Measurements from ENCODE around the gene ABTB2. TPM values are rescaled to one million over a fixed set of nuclear protein-coding genes. Genes with fewer than 3 reads are reported as not detected.

Gene ABTB2
- total RNA-seq, 2 experiments from 2014 or later = 0.06 to 0.09 TPM

DNA sequence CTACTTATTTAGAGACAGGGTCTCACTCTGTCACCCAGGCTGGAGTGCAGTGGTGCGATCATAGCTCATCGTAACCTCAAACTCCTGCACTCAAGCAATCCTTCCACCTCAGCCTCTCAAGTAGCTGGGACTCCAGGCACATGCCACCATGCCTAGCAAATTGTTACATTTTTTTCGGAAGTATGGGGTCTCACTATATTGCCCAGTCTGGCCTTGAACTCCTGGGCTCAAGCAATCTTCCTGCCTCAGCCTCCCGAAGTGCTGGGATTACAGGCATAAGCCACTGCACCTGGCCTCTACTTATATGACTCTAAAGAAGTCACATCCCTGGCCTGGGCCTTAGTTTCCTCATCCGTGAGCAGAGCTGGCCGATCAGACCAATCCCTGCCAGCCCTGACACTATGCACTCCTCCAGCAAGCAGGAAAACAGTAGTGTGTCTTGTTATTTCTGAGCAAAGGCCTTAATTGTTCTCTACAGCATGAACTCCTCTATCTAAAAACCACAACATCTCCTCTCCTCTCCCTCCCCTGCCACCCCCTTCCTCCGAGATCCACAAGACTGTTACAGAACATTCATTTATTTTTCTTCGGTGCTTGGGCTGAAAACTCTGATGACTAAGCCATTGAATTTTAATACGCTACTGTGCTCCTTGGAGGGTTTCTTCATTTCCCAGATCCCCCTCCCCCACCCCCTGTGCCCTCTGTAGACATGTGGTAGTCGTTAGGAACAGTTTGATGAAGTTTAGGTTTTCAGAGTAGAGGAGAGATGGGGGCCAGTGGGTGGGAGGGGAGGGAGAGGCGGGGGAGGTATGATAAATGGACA is 91.5 kb downstream of the ABTB2 start:
- intact Hi-C loops (cut with micrococcal nuclease; ENCODE audit: unreplicated experiment) = no loop called here
- Histone ChIP-seq H2AFZ (ENCODE audit: low read length) (no peak overlapping the region), H3K4me3 (ENCODE audit: low read depth, low read length, poor library complexity, severe bottlenecking) (no peak overlapping the region), H3K9me3 (ENCODE audit: low read length) (no peaks in the 10 kb centered on the region), H3K9me2 (ENCODE audit: insufficient read depth, low read length) (no peaks in the 10 kb centered on the region), H3K36me3 (ENCODE audit: insufficient read depth, low read length) (no peaks in the 10 kb centered on the region), H3K79me2 (ENCODE audit: insufficient read depth, low read depth, low read length) (no peaks in the 10 kb centered on the region), H3K4me2 (ENCODE audit: low read length) (no peak overlapping the region), H4K20me1 (ENCODE audit: insufficient read depth, low read length) (no peaks in the 10 kb centered on the region), H3K27ac (ENCODE audit: low read depth, low read length, poor library complexity, severe bottlenecking) (no peak overlapping the region), H3K4me1 (ENCODE audit: insufficient read depth, low read length, poor library complexity, severe bottlenecking) (no peaks in the 10 kb centered on the region)
- TF ChIP-seq, protein P1, sequence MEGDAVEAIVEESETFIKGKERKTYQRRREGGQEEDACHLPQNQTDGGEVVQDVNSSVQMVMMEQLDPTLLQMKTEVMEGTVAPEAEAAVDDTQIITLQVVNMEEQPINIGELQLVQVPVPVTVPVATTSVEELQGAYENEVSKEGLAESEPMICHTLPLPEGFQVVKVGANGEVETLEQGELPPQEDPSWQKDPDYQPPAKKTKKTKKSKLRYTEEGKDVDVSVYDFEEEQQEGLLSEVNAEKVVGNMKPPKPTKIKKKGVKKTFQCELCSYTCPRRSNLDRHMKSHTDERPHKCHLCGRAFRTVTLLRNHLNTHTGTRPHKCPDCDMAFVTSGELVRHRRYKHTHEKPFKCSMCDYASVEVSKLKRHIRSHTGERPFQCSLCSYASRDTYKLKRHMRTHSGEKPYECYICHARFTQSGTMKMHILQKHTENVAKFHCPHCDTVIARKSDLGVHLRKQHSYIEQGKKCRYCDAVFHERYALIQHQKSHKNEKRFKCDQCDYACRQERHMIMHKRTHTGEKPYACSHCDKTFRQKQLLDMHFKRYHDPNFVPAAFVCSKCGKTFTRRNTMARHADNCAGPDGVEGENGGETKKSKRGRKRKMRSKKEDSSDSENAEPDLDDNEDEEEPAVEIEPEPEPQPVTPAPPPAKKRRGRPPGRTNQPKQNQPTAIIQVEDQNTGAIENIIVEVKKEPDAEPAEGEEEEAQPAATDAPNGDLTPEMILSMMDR (conservative IDR thresholded peaks at IDR 0.05; ENCODE audit: low read length) = no peak
- TF ChIP-seq EZH2phosphoT487 (IDR thresholded peaks at IDR 0.05; ENCODE audit: borderline replicate concordance, low read depth, low read length) = no peak
- no TSS peak for BruUV-seq (replicated peaks)
- CTCF ChIA-PET (ENCODE audit: unreplicated experiment) = no interaction called here
- POLR2A ChIA-PET = interaction anchor here (0.6 to 0.7 kb wide), 2 partner anchors 295 to 385 kb away, joined by 6 to 7 read pairs; no protein-coding TSS in a partner anchor
- no peak for DNase-seq (ENCODE audit: low spot score)

DNA sequence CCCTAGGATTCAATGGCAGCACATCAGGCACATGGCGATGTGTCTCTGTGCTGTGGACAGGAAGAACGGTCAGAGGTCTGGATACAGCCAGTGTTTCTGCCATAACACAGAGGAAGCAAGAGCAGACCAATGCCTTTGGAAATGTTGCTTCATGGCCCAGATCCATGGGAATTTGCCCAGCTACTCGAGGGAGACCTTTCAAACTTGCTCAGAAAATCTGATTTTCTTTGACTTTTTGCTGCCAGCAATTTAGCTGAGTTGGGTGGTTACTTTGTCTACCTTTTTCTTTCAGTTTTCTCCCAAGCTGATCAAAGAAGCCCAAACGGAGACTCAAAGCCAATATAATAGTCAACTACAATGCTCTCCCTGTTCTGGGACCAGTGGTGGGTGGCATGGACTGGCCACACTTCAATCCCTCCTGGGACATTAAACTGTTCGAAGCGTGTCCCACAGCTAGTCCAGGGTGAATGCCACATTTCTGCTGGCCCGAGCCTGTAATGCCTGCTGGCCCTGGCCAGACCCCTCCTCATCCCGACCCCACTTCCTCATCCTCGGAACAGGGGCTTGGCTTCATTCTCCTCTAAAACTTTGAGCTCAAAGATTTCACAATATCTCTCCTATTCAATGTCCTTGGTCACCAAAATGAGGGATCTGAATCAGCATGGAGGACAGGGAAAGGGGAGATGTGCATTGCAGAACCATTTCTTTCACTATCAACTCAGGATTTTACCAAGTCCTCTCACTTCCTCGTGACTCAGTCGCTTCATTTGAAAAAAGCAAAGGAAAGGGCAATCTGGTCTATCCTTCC is 93.3 kb downstream of the ABTB2 start:
- Histone ChIP-seq H3K4me1 (ENCODE audit: insufficient read depth, low read length, poor library complexity, severe bottlenecking) (no peaks in the 10 kb centered on the region), H3K36me3 (ENCODE audit: insufficient read depth, low read length) (no peaks in the 10 kb centered on the region), H3K27ac (ENCODE audit: low read depth, low read length, poor library complexity, severe bottlenecking) (no peak overlapping the region), H2AFZ (ENCODE audit: low read length) (no peak overlapping the region), H4K20me1 (ENCODE audit: insufficient read depth, low read length) (no peaks in the 10 kb centered on the region), H3K79me2 (ENCODE audit: insufficient read depth, low read depth, low read length) (no peaks in the 10 kb centered on the region), H3K9me3 (ENCODE audit: low read length) (no peaks in the 10 kb centered on the region), H3K9me2 (ENCODE audit: insufficient read depth, low read length) (no peaks in the 10 kb centered on the region), H3K4me2 (ENCODE audit: low read length) (no peak overlapping the region), H3K4me3 (ENCODE audit: low read depth, low read length, poor library complexity, severe bottlenecking) (no peak overlapping the region)
- intact Hi-C loops (cut with micrococcal nuclease; ENCODE audit: unreplicated experiment) = no loop called here
- ChIA-PET POLR2A (no interaction called here), CTCF (ENCODE audit: unreplicated experiment) (no interaction called here)
- no TSS peak for BruUV-seq (replicated peaks)
- no peak for TF ChIP-seq EZH2phosphoT487 (IDR thresholded peaks at IDR 0.05; ENCODE audit: borderline replicate concordance, low read depth, low read length)
- TF ChIP-seq, protein P1 (conservative IDR thresholded peaks at IDR 0.05; ENCODE audit: low read length) = no peak
- DNase-seq (ENCODE audit: low spot score) = no peak
